NK-92 (cell line): ENCODE measurements around the gene MAGI2.

Experiments used
- DNase-seq: peaks from one replicate; lab custom pipeline; 2025; ENCODE audit not compliant: unreplicated experiment; lab: John Stamatoyannopoulos, UW

The MAGI2 gene

GRCh38 chr7:78396210-78396609 lies 1057.3 kb downstream of the MAGI2 start:
- no peak for DNase-seq

- DNase-seq = no peak
These were observed 1058.0 kb downstream of the MAGI2 start for GRCh38 chr7:78395298-78396036.

- DNase-seq = no peak
These were observed 1064.4 kb downstream of the MAGI2 start for GRCh38 chr7:78389022-78389421.

GRCh38 chr7:78386520-78386919 lies 1066.9 kb downstream of the MAGI2 start:
- no peak for DNase-seq

- no peak for DNase-seq
These were observed 1070.2 kb downstream of the MAGI2 start for GRCh38 chr7:78383096-78383880.

GRCh38 chr7:78379148-78379547 lies 1074.3 kb downstream of the MAGI2 start:
- no peak for DNase-seq

GRCh38 chr7:78377532-78377931 lies 1075.9 kb downstream of the MAGI2 start:
- no peak for DNase-seq

- DNase-seq = no peak
These were observed 1082.5 kb downstream of the MAGI2 start for GRCh38 chr7:78370936-78371335.

- no peak for DNase-seq
These were observed 1084.7 kb downstream of the MAGI2 start for GRCh38 chr7:78368771-78369170.

- no peak for DNase-seq
These were observed 1086.1 kb downstream of the MAGI2 start for GRCh38 chr7:78367280-78367773.

GRCh38 chr7:78363866-78364265 lies 1089.6 kb downstream of the MAGI2 start:
- no peak for DNase-seq

GRCh38 chr7:78359836-78360235 lies 1093.6 kb downstream of the MAGI2 start:
- no peak for DNase-seq

- DNase-seq = no peak
These were observed 1095.8 kb downstream of the MAGI2 start for GRCh38 chr7:78357709-78358108.

GRCh38 chr7:78355834-78356233 lies 1097.6 kb downstream of the MAGI2 start:
- DNase-seq = no peak

- DNase-seq = no peak
These were observed 1102.5 kb downstream of the MAGI2 start for GRCh38 chr7:78350926-78351325.

- DNase-seq = no peak
These were observed 1103.1 kb downstream of the MAGI2 start for GRCh38 chr7:78350391-78350790.

- no peak for DNase-seq
These were observed 1106.6 kb downstream of the MAGI2 start for GRCh38 chr7:78346827-78347226.

- DNase-seq = no peak
These were observed 1107.5 kb downstream of the MAGI2 start for GRCh38 chr7:78345979-78346378.

- no peak for DNase-seq
These were observed 1108.1 kb downstream of the MAGI2 start for GRCh38 chr7:78345293-78345911.

- no peak for DNase-seq
These were observed 1119.0 kb downstream of the MAGI2 start for GRCh38 chr7:78334426-78334825.

GRCh38 chr7:78333530-78334425 lies 1119.7 kb downstream of the MAGI2 start:
- no peak for DNase-seq
